Measurements from ENCODE around the gene L1CAM.

L1CAM gene

GRCh38 chrX:153828723-153829548, 57.0 kb downstream of the L1CAM start:
- Histone ChIP-seq H3K4me3 (ENCODE audit: low read depth, low read length) (peak overlapping the region; percentile 86), H3K4me1 (ENCODE audit: control insufficient read depth, insufficient read depth, low read length) (peaks cover 47% of the 10 kb centered on the region), H3K36me3 (ENCODE audit: control insufficient read depth, insufficient read depth, low read length) (peaks cover 4% of the 10 kb centered on the region; the same call in 1 of the 2 replicates), H3K9ac (ENCODE audit: low read length) (peak overlapping the region; percentile 91), H3K9me3 (ENCODE audit: control insufficient read depth, insufficient read depth, low read depth, low read length) (peaks cover 12% of the 10 kb centered on the region; the same call in 1 of the 2 replicates), H3K27me3 (ENCODE audit: control insufficient read depth, insufficient read depth, low read length) (peaks cover 43% of the 10 kb centered on the region; the same call in 1 of the 2 replicates), H3K27ac (ENCODE audit: low read depth, low read length) (peak overlapping the region; percentile 83; the same call in 1 of the 2 replicates)

- Histone ChIP-seq H3K27ac (ENCODE audit: low read depth, low read length) (peak overlapping the region; percentile 83; the same call in 1 of the 2 replicates), H3K9ac (ENCODE audit: low read length) (peak overlapping the region; percentile 87)
Observed at GRCh38 chrX:153828308-153828707, 57.7 kb downstream of the L1CAM start.

GRCh38 chrX:153827903-153828302, 58.1 kb downstream of the L1CAM start:
- H3K27me3 ChIP-seq (ENCODE audit: control insufficient read depth, insufficient read depth, low read length) = peaks cover 43% of the 10 kb centered on the region; the same call in 1 of the 2 replicates
- peak overlapping the region; percentile 87 for H3K9ac ChIP-seq (ENCODE audit: low read length)
- peaks cover 4% of the 10 kb centered on the region; the same call in 1 of the 2 replicates for H3K36me3 ChIP-seq (ENCODE audit: control insufficient read depth, insufficient read depth, low read length)
- H3K9me3 ChIP-seq (ENCODE audit: control insufficient read depth, insufficient read depth, low read depth, low read length) = peaks cover 13% of the 10 kb centered on the region; the same call in 1 of the 2 replicates
- peaks cover 49% of the 10 kb centered on the region for H3K4me1 ChIP-seq (ENCODE audit: control insufficient read depth, insufficient read depth, low read length)
- peak overlapping the region; percentile 86 for H3K4me3 ChIP-seq (ENCODE audit: low read depth, low read length)
- peak overlapping the region; percentile 83; the same call in 1 of the 2 replicates for H3K27ac ChIP-seq (ENCODE audit: low read depth, low read length)

More at GRCh38 chrX:153828308-153828707, 57.7 kb downstream of the L1CAM start:
- Histone ChIP-seq H3K4me3 (ENCODE audit: low read depth, low read length) (peak overlapping the region; percentile 86), H3K36me3 (ENCODE audit: control insufficient read depth, insufficient read depth, low read length) (peaks cover 4% of the 10 kb centered on the region; the same call in 1 of the 2 replicates), H3K9me3 (ENCODE audit: control insufficient read depth, insufficient read depth, low read depth, low read length) (peaks cover 14% of the 10 kb centered on the region; the same call in 1 of the 2 replicates), H3K4me1 (ENCODE audit: control insufficient read depth, insufficient read depth, low read length) (peaks cover 49% of the 10 kb centered on the region), H3K27me3 (ENCODE audit: control insufficient read depth, insufficient read depth, low read length) (peaks cover 43% of the 10 kb centered on the region; the same call in 1 of the 2 replicates)

- H3K9ac ChIP-seq (ENCODE audit: low read length) = peak overlapping the region; percentile 87
- H3K27ac ChIP-seq (ENCODE audit: low read depth, low read length) = peak overlapping the region; percentile 93
- peak overlapping the region; percentile 86 for H3K4me3 ChIP-seq (ENCODE audit: low read depth, low read length)
- peaks cover 4% of the 10 kb centered on the region; the same call in 1 of the 2 replicates for H3K36me3 ChIP-seq (ENCODE audit: control insufficient read depth, insufficient read depth, low read length)
- H3K27me3 ChIP-seq (ENCODE audit: control insufficient read depth, insufficient read depth, low read length) = peaks cover 35% of the 10 kb centered on the region; the same call in 1 of the 2 replicates
- H3K4me1 ChIP-seq (ENCODE audit: control insufficient read depth, insufficient read depth, low read length) = peaks cover 52% of the 10 kb centered on the region
- H3K9me3 ChIP-seq (ENCODE audit: control insufficient read depth, insufficient read depth, low read depth, low read length) = peaks cover 11% of the 10 kb centered on the region; the same call in 1 of the 2 replicates
Observed at GRCh38 chrX:153827016-153827415, 59.0 kb downstream of the L1CAM start.

GRCh38 chrX:153825042-153825441, 60.9 kb downstream of the L1CAM start:
- Histone ChIP-seq H3K36me3 (ENCODE audit: control insufficient read depth, insufficient read depth, low read length) (peaks cover 4% of the 10 kb centered on the region; the same call in 1 of the 2 replicates), H3K27me3 (ENCODE audit: control insufficient read depth, insufficient read depth, low read length) (peaks cover 23% of the 10 kb centered on the region; the same call in 1 of the 2 replicates), H3K9ac (ENCODE audit: low read length) (peak overlapping the region; percentile 23), H3K9me3 (ENCODE audit: control insufficient read depth, insufficient read depth, low read depth, low read length) (peaks cover 11% of the 10 kb centered on the region; the same call in 1 of the 2 replicates), H3K4me1 (ENCODE audit: control insufficient read depth, insufficient read depth, low read length) (peaks cover 60% of the 10 kb centered on the region), H3K4me3 (ENCODE audit: low read depth, low read length) (no peak overlapping the region), H3K27ac (ENCODE audit: low read depth, low read length) (no peak overlapping the region)

- peaks cover 65% of the 10 kb centered on the region for H3K4me1 ChIP-seq (ENCODE audit: control insufficient read depth, insufficient read depth, low read length)
- H3K9me3 ChIP-seq (ENCODE audit: control insufficient read depth, insufficient read depth, low read depth, low read length) = peaks cover 11% of the 10 kb centered on the region; the same call in 1 of the 2 replicates
- no peak overlapping the region for H3K4me3 ChIP-seq (ENCODE audit: low read depth, low read length)
- H3K27me3 ChIP-seq (ENCODE audit: control insufficient read depth, insufficient read depth, low read length) = peaks cover 16% of the 10 kb centered on the region; the same call in 1 of the 2 replicates
- peaks cover 4% of the 10 kb centered on the region; the same call in 1 of the 2 replicates for H3K36me3 ChIP-seq (ENCODE audit: control insufficient read depth, insufficient read depth, low read length)
- H3K27ac ChIP-seq (ENCODE audit: low read depth, low read length) = no peak overlapping the region
- no peak overlapping the region for H3K9ac ChIP-seq (ENCODE audit: low read length)
Observed at GRCh38 chrX:153824348-153824747, 61.6 kb downstream of the L1CAM start.

GRCh38 chrX:153821066-153821465, 64.9 kb downstream of the L1CAM start:
- peaks cover 51% of the 10 kb centered on the region for H3K4me1 ChIP-seq (ENCODE audit: control insufficient read depth, insufficient read depth, low read length)
- no peaks in the 10 kb centered on the region for H3K27me3 ChIP-seq (ENCODE audit: control insufficient read depth, insufficient read depth, low read length)
- no peak overlapping the region for H3K4me3 ChIP-seq (ENCODE audit: low read depth, low read length)
- H3K36me3 ChIP-seq (ENCODE audit: control insufficient read depth, insufficient read depth, low read length) = no peaks in the 10 kb centered on the region
- peaks cover 16% of the 10 kb centered on the region; the same call in 1 of the 2 replicates for H3K9me3 ChIP-seq (ENCODE audit: control insufficient read depth, insufficient read depth, low read depth, low read length)
- no peak overlapping the region for H3K27ac ChIP-seq (ENCODE audit: low read depth, low read length)
- no peak overlapping the region for H3K9ac ChIP-seq (ENCODE audit: low read length)

- H3K9me3 ChIP-seq (ENCODE audit: control insufficient read depth, insufficient read depth, low read depth, low read length) = peaks cover 16% of the 10 kb centered on the region; the same call in 1 of the 2 replicates
- H3K9ac ChIP-seq (ENCODE audit: low read length) = no peak overlapping the region
- H3K36me3 ChIP-seq (ENCODE audit: control insufficient read depth, insufficient read depth, low read length) = no peaks in the 10 kb centered on the region
- H3K27ac ChIP-seq (ENCODE audit: low read depth, low read length) = no peak overlapping the region
- H3K4me1 ChIP-seq (ENCODE audit: control insufficient read depth, insufficient read depth, low read length) = peaks cover 48% of the 10 kb centered on the region
- no peaks in the 10 kb centered on the region for H3K27me3 ChIP-seq (ENCODE audit: control insufficient read depth, insufficient read depth, low read length)
- no peak overlapping the region for H3K4me3 ChIP-seq (ENCODE audit: low read depth, low read length)
Observed at GRCh38 chrX:153820601-153821000, 65.4 kb downstream of the L1CAM start.

- Histone ChIP-seq H3K36me3 (ENCODE audit: control insufficient read depth, insufficient read depth, low read length) (no peaks in the 10 kb centered on the region), H3K27ac (ENCODE audit: low read depth, low read length) (peak overlapping the region; percentile 85; the same call in 1 of the 2 replicates), H3K4me3 (ENCODE audit: low read depth, low read length) (peak overlapping the region; percentile 65), H3K9me3 (ENCODE audit: control insufficient read depth, insufficient read depth, low read depth, low read length) (peaks cover 14% of the 10 kb centered on the region; the same call in 1 of the 2 replicates), H3K27me3 (ENCODE audit: control insufficient read depth, insufficient read depth, low read length) (no peaks in the 10 kb centered on the region), H3K4me1 (ENCODE audit: control insufficient read depth, insufficient read depth, low read length) (peaks cover 47% of the 10 kb centered on the region), H3K9ac (ENCODE audit: low read length) (peak overlapping the region; percentile 87)
Observed at GRCh38 chrX:153819384-153820040, 66.5 kb downstream of the L1CAM start.

- peak overlapping the region; percentile 87 for H3K9ac ChIP-seq (ENCODE audit: low read length)
- H3K9me3 ChIP-seq (ENCODE audit: control insufficient read depth, insufficient read depth, low read depth, low read length) = peaks cover 12% of the 10 kb centered on the region; the same call in 1 of the 2 replicates
- H3K27me3 ChIP-seq (ENCODE audit: control insufficient read depth, insufficient read depth, low read length) = no peaks in the 10 kb centered on the region
- peaks cover 39% of the 10 kb centered on the region for H3K4me1 ChIP-seq (ENCODE audit: control insufficient read depth, insufficient read depth, low read length)
- H3K36me3 ChIP-seq (ENCODE audit: control insufficient read depth, insufficient read depth, low read length) = no peaks in the 10 kb centered on the region
- peak overlapping the region; percentile 85; the same call in 1 of the 2 replicates for H3K27ac ChIP-seq (ENCODE audit: low read depth, low read length)
- peak overlapping the region; percentile 65 for H3K4me3 ChIP-seq (ENCODE audit: low read depth, low read length)
Observed at GRCh38 chrX:153818571-153819383, 67.2 kb downstream of the L1CAM start.

Data from HUES6 (cell line).